MM.1S (cell line): ENCODE data around the gene MEG3.

Experiments
- EZH2 ChIP-seq: fragments of 300-600 bp; sonication (generic); optimal IDR thresholded peaks from 2 replicates; pipeline ENCODE3; 2017; ENCODE audit warnings: low read depth, mild to moderate bottlenecking, antibody characterized with exemption, low read length, mixed read lengths
- EZH2phosphoT487 ChIP-seq: fragments of 300-600 bp; sonication (generic); IDR thresholded peaks from 2 replicates; pipeline ENCODE4 v1.6.1; 2018; ENCODE audit warnings: antibody characterized with exemption, low read length
- TF ChIP-seq, protein P1 (sequence below): fragments of 300-600 bp; sonication (generic); IDR thresholded peaks from 2 replicates; pipeline ENCODE4 v1.5.1; 2016; ENCODE audit warnings: antibody characterized with exemption, low read length, mixed read lengths

- TF ChIP-seq, protein P1, sequence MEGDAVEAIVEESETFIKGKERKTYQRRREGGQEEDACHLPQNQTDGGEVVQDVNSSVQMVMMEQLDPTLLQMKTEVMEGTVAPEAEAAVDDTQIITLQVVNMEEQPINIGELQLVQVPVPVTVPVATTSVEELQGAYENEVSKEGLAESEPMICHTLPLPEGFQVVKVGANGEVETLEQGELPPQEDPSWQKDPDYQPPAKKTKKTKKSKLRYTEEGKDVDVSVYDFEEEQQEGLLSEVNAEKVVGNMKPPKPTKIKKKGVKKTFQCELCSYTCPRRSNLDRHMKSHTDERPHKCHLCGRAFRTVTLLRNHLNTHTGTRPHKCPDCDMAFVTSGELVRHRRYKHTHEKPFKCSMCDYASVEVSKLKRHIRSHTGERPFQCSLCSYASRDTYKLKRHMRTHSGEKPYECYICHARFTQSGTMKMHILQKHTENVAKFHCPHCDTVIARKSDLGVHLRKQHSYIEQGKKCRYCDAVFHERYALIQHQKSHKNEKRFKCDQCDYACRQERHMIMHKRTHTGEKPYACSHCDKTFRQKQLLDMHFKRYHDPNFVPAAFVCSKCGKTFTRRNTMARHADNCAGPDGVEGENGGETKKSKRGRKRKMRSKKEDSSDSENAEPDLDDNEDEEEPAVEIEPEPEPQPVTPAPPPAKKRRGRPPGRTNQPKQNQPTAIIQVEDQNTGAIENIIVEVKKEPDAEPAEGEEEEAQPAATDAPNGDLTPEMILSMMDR: no peak
- TF ChIP-seq EZH2 (no peak), EZH2phosphoT487 (no peak)
These were observed 68.5 kb downstream of the MEG3 start for GRCh38 chr14:100894416-100894815.
